Common myeloid progenitor, CD34-positive (primary cell): ENCODE measurements around the gene ACTL7A.
"Not testable (repeated sequence)": the region's sequence is repeated elsewhere in the genome, so short reads cannot be mapped to it uniquely, and the experiment has no call there.

Source experiments
- CTCF ChIA-PET: fragments of 350-600 bp; sonication (Branson Sonifier 250); formaldehyde crosslinking; loops from one replicate; lab custom pipeline; 2021; ENCODE audit warnings: antibody characterized with exemption; lab: Charles Lee
- POLR2A ChIA-PET: fragments of 350-600 bp; sonication (Branson Sonifier 250); formaldehyde crosslinking; loops from one replicate; lab custom pipeline; 2021; ENCODE audit warnings: antibody characterized with exemption; lab: Charles Lee
- DNase-seq, 3 donors: peaks; one replicate each; pipeline versions ENCODE4 v3.0.0 to v3.0.0-alpha.2; 2013
- H3K27ac ChIP-seq, 2 experiments: 1 replicate in 1 of 2; 2 replicates in 1 of 2; pipeline ENCODE4 v1.7.0; 2013; ENCODE audit warnings: inconsistent platforms in 2 of 2, low read length in 2 of 2, mild to moderate bottlenecking in 2 of 2, low read depth in 1 of 2, moderate library complexity in 1 of 2; ENCODE audit not compliant: severe bottlenecking in 2 of 2, insufficient read depth in 1 of 2, poor library complexity in 1 of 2
- H3K27me3 ChIP-seq, 5 experiments: replicated peaks in 2 of 5; 1 replicate in 3 of 5; 2 replicates in 2 of 5; pipeline versions ENCODE4 v1.6.1 to v1.7.0; 2013; ENCODE audit warnings: low read length in 4 of 5, mild to moderate bottlenecking in 2 of 5, moderate library complexity in 2 of 5, inconsistent platforms in 1 of 5; ENCODE audit not compliant: insufficient read depth in 5 of 5, control insufficient read depth in 4 of 5
- H3K36me3 ChIP-seq, 4 experiments: 1 replicate in 2 of 4; 2 replicates in 2 of 4; pipeline versions ENCODE4 v1.6.1 to v1.7.0; 2013; ENCODE audit warnings: low read length in 3 of 4, control low read depth in 1 of 4, mild to moderate bottlenecking in 1 of 4; ENCODE audit not compliant: control insufficient read depth in 4 of 4, insufficient read depth in 4 of 4
- H3K4me1 ChIP-seq, 4 experiments: 1 replicate in 3 of 4; 2 replicates in 1 of 4; pipeline versions ENCODE4 v1.6.1 to v1.7.1; 2013; ENCODE audit warnings: low read length in 3 of 4, mild to moderate bottlenecking in 3 of 4, control low read depth in 1 of 4, inconsistent platforms in 1 of 4, moderate library complexity in 1 of 4; ENCODE audit not compliant: control insufficient read depth in 4 of 4, insufficient read depth in 4 of 4; ENCODE audit errors: control extremely low read depth in 1 of 4
- H3K4me3 ChIP-seq, 7 experiments: 1 replicate in 4 of 7; 2 replicates in 3 of 7; pipeline versions ENCODE4 v1.5.1 to v1.7.0; 2013; ENCODE audit warnings: mild to moderate bottlenecking in 7 of 7, low read length in 6 of 7, moderate library complexity in 6 of 7, inconsistent platforms in 2 of 7, low read depth in 2 of 7, control low read depth in 1 of 7; ENCODE audit not compliant: insufficient read depth in 4 of 7, control insufficient read depth in 1 of 7; ENCODE audit errors: extremely low read depth in 1 of 7
- H3K9me3 ChIP-seq, 5 experiments: 1 replicate in 4 of 5; 2 replicates in 1 of 5; pipeline versions ENCODE4 v1.6.1 to v1.7.1; 2013; ENCODE audit warnings: low read length in 4 of 5, mild to moderate bottlenecking in 2 of 5, inconsistent platforms in 1 of 5, low read depth in 1 of 5, moderate library complexity in 1 of 5; ENCODE audit not compliant: control insufficient read depth in 4 of 5, insufficient read depth in 2 of 5; ENCODE audit errors: control extremely low read depth in 1 of 5
- WGBS: methylation state at CpG from one replicate; pipeline ENCODE4 v1.1.5; 2013; ENCODE audit not compliant: insufficient coverage; 5-methylcytosine and 5-hydroxymethylcytosine counted together

ACTL7A gene

GRCh38 chr9:108883085-108883484 lies 21.0 kb downstream of the ACTL7A start:
- no peak overlapping the region for H3K27ac ChIP-seq
- peaks cover 20 to 55% (median 38%) of the 10 kb centered on the region in 4 experiments for H3K36me3 ChIP-seq
- H3K4me3 ChIP-seq = no peak overlapping the region
- H3K9me3 ChIP-seq = peaks cover 0 to 2% (median 0%) of the 10 kb centered on the region in 5 experiments
- H3K4me1 ChIP-seq = no peaks in the 10 kb centered on the region
- POLR2A ChIA-PET = no interaction called here
- no peaks in the 10 kb centered on the region for H3K27me3 ChIP-seq
- no peak for DNase-seq
- WGBS = 97% methylated on average over 2 of the region's 3 CpGs
- CTCF ChIA-PET = interaction anchor here (1.2 to 1.4 kb wide), 2 partner anchors 17 to 45 kb away, joined by 3 read pairs; no protein-coding TSS in a partner anchor

DNA sequence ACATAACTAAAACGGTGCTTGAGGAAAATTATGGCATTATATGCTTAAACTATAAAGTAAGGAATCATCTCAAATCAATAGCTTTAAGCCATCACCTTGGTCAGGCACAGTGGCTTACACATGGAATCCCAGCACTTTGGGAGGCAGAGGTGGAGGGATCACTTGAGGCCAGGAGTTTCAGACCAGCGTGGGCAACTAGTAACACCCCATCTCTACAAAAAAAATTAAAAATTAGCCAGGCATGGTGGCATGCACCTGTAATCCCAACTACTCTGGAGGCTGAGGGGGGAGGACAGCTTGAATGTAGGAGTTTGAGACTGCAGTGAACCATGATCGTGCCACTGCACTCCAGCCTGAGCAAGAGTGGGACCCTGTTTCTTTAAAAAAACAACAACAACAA lies 22.6 kb downstream of the ACTL7A start:
- Histone ChIP-seq H3K4me1 (no peaks in the 10 kb centered on the region), H3K27ac (no peak overlapping the region), H3K9me3 (peaks cover 0 to 2% (median 0%) of the 10 kb centered on the region in 5 experiments), H3K36me3 (peaks cover 13 to 45% (median 32%) of the 10 kb centered on the region in 4 experiments), H3K4me3 (no peak overlapping the region), H3K27me3 (no peaks in the 10 kb centered on the region)
- no peak for DNase-seq
- WGBS = 100% methylated on average over 1 of the region's 3 CpGs
- ChIA-PET POLR2A (no interaction called here), CTCF (no interaction called here)

DNA sequence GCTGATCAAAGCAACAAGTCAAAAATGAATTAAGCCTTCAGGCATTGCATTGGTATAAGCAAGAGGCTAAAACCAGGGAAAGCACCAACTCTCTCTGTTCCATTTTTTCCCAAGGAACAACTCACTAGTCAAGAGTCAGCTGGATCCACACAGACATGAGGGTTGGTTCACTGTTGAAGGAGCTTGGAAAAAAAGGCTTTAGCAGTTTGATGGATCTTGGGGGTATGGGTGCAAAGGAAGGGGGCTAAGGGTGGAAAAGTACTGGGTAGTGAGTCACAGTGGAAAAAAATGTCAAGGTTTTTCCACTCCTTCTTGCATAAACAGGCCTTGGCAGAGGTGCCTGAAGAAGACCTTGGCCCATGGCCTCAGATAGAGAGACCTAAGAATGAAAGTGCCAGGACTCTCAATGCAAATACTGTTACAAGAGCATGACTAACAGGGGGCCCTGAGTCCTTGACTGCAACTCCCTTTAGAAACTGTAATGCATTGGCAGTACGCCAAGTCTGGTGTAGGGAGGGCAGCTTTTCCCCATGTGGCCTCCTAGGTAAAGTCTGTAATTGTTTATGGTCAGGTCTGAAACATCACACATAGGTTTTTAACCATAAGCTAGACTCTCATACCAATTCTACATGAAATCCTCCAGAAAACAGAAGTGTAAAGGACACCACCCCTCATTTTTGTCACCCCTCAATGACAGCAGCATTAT lies 23.7 kb downstream of the ACTL7A start:
- CTCF ChIA-PET = interaction anchor here (0.7 kb wide), 1 partner anchor 13 kb away, joined by 3 read pairs; no protein-coding TSS in a partner anchor
- DNase-seq = peak in 2 of 3 donors; percentile 1 to 8

GRCh38 chr9:108886594-108887271 lies 24.7 kb downstream of the ACTL7A start:
- H3K27me3 ChIP-seq, DNase-seq, CTCF ChIA-PET, H3K27ac ChIP-seq, H3K9me3 ChIP-seq, H3K4me3 ChIP-seq, POLR2A ChIA-PET, H3K4me1 ChIP-seq: not testable (repeated sequence)
- H3K36me3 ChIP-seq = peaks cover 15 to 56% (median 40%) of the 10 kb centered on the region in 4 experiments
- WGBS = 86% methylated on average over 1 of the region's 3 CpGs

More for the DNA sequence above, 23.7 kb downstream of the ACTL7A start:
- Histone ChIP-seq H3K4me3 (no peak overlapping the region), H3K4me1 (no peaks in the 10 kb centered on the region), H3K27me3 (no peaks in the 10 kb centered on the region), H3K27ac (no peak overlapping the region), H3K9me3 (peaks cover 0 to 2% (median 0%) of the 10 kb centered on the region in 5 experiments), H3K36me3 (peaks cover 16 to 51% (median 32%) of the 10 kb centered on the region in 4 experiments)
- POLR2A ChIA-PET = interaction anchor here (0.7 kb wide), 1 partner anchor 112 kb away, joined by 3 read pairs; no protein-coding TSS in a partner anchor
- WGBS = no CpG with 5 or more reads among the region's 1 CpG

DNA sequence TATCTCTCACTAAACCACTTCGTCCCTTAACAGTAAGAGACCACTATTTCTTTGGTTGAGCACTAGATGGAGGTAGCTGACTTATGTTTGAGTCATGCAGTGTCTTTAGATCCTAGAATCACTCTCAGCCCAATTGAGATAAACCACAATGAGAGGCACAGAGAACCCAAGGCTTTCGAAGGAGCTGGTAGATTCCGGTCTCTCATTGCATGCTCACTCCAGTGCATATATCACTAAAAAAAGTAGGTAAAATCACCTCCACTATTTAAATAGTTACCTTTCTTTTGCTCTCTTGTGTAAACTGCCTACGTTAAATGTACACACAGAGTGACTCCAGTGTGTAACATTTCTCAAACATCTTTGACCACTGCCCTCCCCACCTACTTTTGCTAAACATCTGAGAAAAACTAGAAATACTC lies 27.6 kb downstream of the ACTL7A start:
- no peaks in the 10 kb centered on the region for H3K4me1 ChIP-seq
- no peak overlapping the region for H3K4me3 ChIP-seq
- WGBS = 100% methylated on average over 1 of the region's 4 CpGs
- peaks cover 0 to 2% (median 0%) of the 10 kb centered on the region in 5 experiments for H3K9me3 ChIP-seq
- CTCF ChIA-PET = interaction anchor here (0.7 to 1.5 kb wide), 5 partner anchors 9 to 548 kb away, joined by 3 to 5 read pairs (median 3); no protein-coding TSS in a partner anchor
- peak; percentile 10 to 35 (median 20) for DNase-seq
- H3K27ac ChIP-seq = no peak overlapping the region
- POLR2A ChIA-PET = interaction anchor here (0.6 kb wide), 1 partner anchor 240 kb away, joined by 3 read pairs; no protein-coding TSS in a partner anchor
- peaks cover 23 to 72% (median 47%) of the 10 kb centered on the region in 4 experiments for H3K36me3 ChIP-seq
- no peaks in the 10 kb centered on the region for H3K27me3 ChIP-seq

GRCh38 chr9:108894225-108894997 lies 32.3 kb downstream of the ACTL7A start:
- H3K27ac ChIP-seq = no peak overlapping the region
- POLR2A ChIA-PET = no interaction called here
- 100% methylated on average over 2 of the region's 4 CpGs for WGBS
- DNase-seq = no peak
- H3K9me3 ChIP-seq = no peaks in the 10 kb centered on the region
- no peak overlapping the region for H3K4me3 ChIP-seq
- no peaks in the 10 kb centered on the region for H3K4me1 ChIP-seq
- H3K36me3 ChIP-seq = peaks cover 29 to 92% (median 57%) of the 10 kb centered on the region in 4 experiments
- CTCF ChIA-PET = no interaction called here
- H3K27me3 ChIP-seq = no peaks in the 10 kb centered on the region
